HEK293 (cell line): Measurements from ENCODE around the gene JUND.

Experiments
- CTCF ChIA-PET: fragments of 350-600 bp; formaldehyde crosslinking; extraction: SDS; loops from one replicate; lab custom pipeline; 2021; ENCODE audit warnings: antibody characterized with exemption; lab: Yijun Ruan, JAX
- POLR2A ChIA-PET: fragments of 300-600 bp; formaldehyde crosslinking; extraction: SDS; loops from one replicate; lab custom pipeline; 2020; ENCODE audit warnings: antibody characterized with exemption, inconsistent platforms; lab: Yijun Ruan, JAX
- H3K27ac ChIP-seq: fragments of 200-500 bp; sonication (Bioruptor generic); 2 replicates; pipeline ENCODE4 v1.5.1; 2014; ENCODE audit warnings: low read depth, low read length, control low read depth, inconsistent platforms; ENCODE audit errors: extremely low read depth
- H3K36me3 ChIP-seq, 2 experiments: fragments of 200-500 bp in 1 of 2; sonication (Bioruptor generic) in 1 of 2; 1 replicate in 1 of 2; 2 replicates in 1 of 2; pipeline ENCODE4 v1.5.1; 2014 to 2017; ENCODE audit warnings: inconsistent platforms in 2 of 2, low read length in 2 of 2; ENCODE audit not compliant: control insufficient read depth in 2 of 2, insufficient read depth in 1 of 2
- H3K4me1 ChIP-seq: fragments of 200-500 bp; sonication (Bioruptor generic); 2 replicates; pipeline ENCODE4 v1.5.1; 2014; ENCODE audit warnings: mild to moderate bottlenecking, low read length, inconsistent platforms; ENCODE audit not compliant: control insufficient read depth, insufficient read depth
- H3K4me3 ChIP-seq: 2 replicates; pipeline ENCODE4 v1.5.1; 2011; ENCODE audit warnings: low read depth, mild to moderate bottlenecking, control low read depth, low read length, moderate library complexity
- H3K9me3 ChIP-seq: fragments of 200-500 bp; sonication (Bioruptor generic); 2 replicates; pipeline ENCODE4 v1.5.1; 2014; ENCODE audit warnings: low read depth, low read length, inconsistent platforms; ENCODE audit not compliant: control insufficient read depth, insufficient read depth
- AEBP2 ChIP-seq: fragments of 450-650 bp; formaldehyde crosslinking; IDR thresholded peaks from 2 replicates; pipeline ENCODE4 v1.5.1; 2016; ENCODE audit warnings: missing biosample characterization, missing genetic modification characterization, borderline replicate concordance
- GLIS2 ChIP-seq: fragments of 450-650 bp; formaldehyde crosslinking; IDR thresholded peaks from 2 replicates; pipeline ENCODE4 v1.5.1; 2016; ENCODE audit warnings: missing biosample characterization, missing genetic modification characterization
- MEIS1 ChIP-seq: sonication (generic); formaldehyde crosslinking; IDR thresholded peaks from 2 replicates; pipeline ENCODE4 v1.8.1; 2022; ENCODE audit warnings: missing genetic modification reagents, mild to moderate bottlenecking, borderline replicate concordance
- PRDM1 ChIP-seq: fragments of 450-650 bp; formaldehyde crosslinking; IDR thresholded peaks from 2 replicates; pipeline ENCODE4; 2016; ENCODE audit warnings: missing biosample characterization, missing genetic modification characterization
- PRDM10 ChIP-seq: fragments of 450-650 bp; formaldehyde crosslinking; IDR thresholded peaks from 2 replicates; pipeline ENCODE4 v1.5.1; 2016; ENCODE audit warnings: missing biosample characterization, missing genetic modification characterization
- SALL2 ChIP-seq: fragments of 450-650 bp; formaldehyde crosslinking; IDR thresholded peaks from 2 replicates; pipeline ENCODE4 v1.5.0; 2017; ENCODE audit warnings: missing biosample characterization, mild to moderate bottlenecking, missing genetic modification characterization, borderline replicate concordance
- SCRT2 ChIP-seq: fragments of 450-650 bp; formaldehyde crosslinking; IDR thresholded peaks from 2 replicates; pipeline ENCODE4 v1.5.1; 2016; ENCODE audit warnings: missing biosample characterization, missing genetic modification characterization
- SETDB1 ChIP-seq: IDR thresholded peaks from one replicate; pipeline ENCODE4 v1.6.1; 2017; ENCODE audit warnings: mild to moderate bottlenecking, low read length, moderate library complexity, mixed read lengths; ENCODE audit not compliant: insufficient read length
- WT1 ChIP-seq: fragments of 450-650 bp; formaldehyde crosslinking; IDR thresholded peaks from 2 replicates; pipeline ENCODE4 v1.5.1; 2016; ENCODE audit warnings: missing biosample characterization, missing genetic modification characterization
- ZBTB26 ChIP-seq: fragments of 450-650 bp; formaldehyde crosslinking; optimal IDR thresholded peaks from 2 replicates; pipeline ENCODE3; 2016; ENCODE audit warnings: missing biosample characterization, mild to moderate bottlenecking, missing genetic modification characterization
- ZFHX2 ChIP-seq: fragments of 450-650 bp; formaldehyde crosslinking; conservative IDR thresholded peaks from 2 replicates; pipeline ENCODE4 v1.5.1; 2016; ENCODE audit warnings: missing biosample characterization, missing genetic modification characterization
- ZFP37 ChIP-seq: fragments of 450-650 bp; formaldehyde crosslinking; IDR thresholded peaks from 2 replicates; pipeline ENCODE4 v1.5.1; 2016; ENCODE audit warnings: missing biosample characterization, missing genetic modification characterization
- ZNF10 ChIP-seq: fragments of 450-650 bp; formaldehyde crosslinking; IDR thresholded peaks from 2 replicates; pipeline ENCODE4 v1.5.1; 2017; ENCODE audit warnings: missing biosample characterization, missing genetic modification characterization
- ZNF2 ChIP-seq: fragments of 450-650 bp; formaldehyde crosslinking; IDR thresholded peaks from 2 replicates; pipeline ENCODE4 v1.5.1; 2016; ENCODE audit warnings: missing biosample characterization, missing genetic modification characterization
- ZNF426 ChIP-seq: fragments of 450-650 bp; formaldehyde crosslinking; IDR thresholded peaks from 2 replicates; pipeline ENCODE4 v1.5.1; 2017; ENCODE audit warnings: missing biosample characterization, missing genetic modification characterization, mild to moderate bottlenecking, inconsistent platforms, moderate library complexity
- ZNF585B ChIP-seq: fragments of 450-650 bp; formaldehyde crosslinking; IDR thresholded peaks from 2 replicates; pipeline ENCODE4 v1.5.1; 2016; ENCODE audit warnings: missing biosample characterization, missing genetic modification characterization
- ZNF623 ChIP-seq: fragments of 450-650 bp; formaldehyde crosslinking; IDR thresholded peaks from 2 replicates; pipeline ENCODE4 v1.5.1; 2016; ENCODE audit warnings: missing biosample characterization, missing genetic modification characterization
- ZNF707 ChIP-seq: fragments of 450-650 bp; formaldehyde crosslinking; IDR thresholded peaks from 2 replicates; pipeline ENCODE4 v1.5.1; 2016; ENCODE audit warnings: missing biosample characterization, missing genetic modification characterization
- ZNF776 ChIP-seq: fragments of 450-650 bp; formaldehyde crosslinking; IDR thresholded peaks from 2 replicates; pipeline ENCODE4 v1.5.0; 2017; ENCODE audit warnings: missing biosample characterization, missing genetic modification characterization, borderline replicate concordance

JUND gene

GRCh38 chr19:18295034-18295451 lies 13.6 kb upstream of the JUND start (continued):
- no peak for TF ChIP-seq SCRT2 (tag by site-specific recombination)
- TF ChIP-seq ZNF707, result peak; percentile 29; the same call in 1 of the 2 replicates
- 0 out of 2 replicates have a peak, but pooled peaks have one; percentile 18 for TF ChIP-seq AEBP2 (tag by site-specific recombination)
- peak; percentile 5 for TF ChIP-seq ZBTB26 (tag by site-specific recombination)
- 0 out of 2 replicates have a peak, but pooled peaks have one; percentile 30 for TF ChIP-seq ZNF2 (tag by site-specific recombination)
- TF ChIP-seq ZFHX2 (tag by site-specific recombination), result peak; percentile 90

- no peak overlapping the region for H3K27ac ChIP-seq
- no peak overlapping the region for H3K4me3 ChIP-seq
- CTCF ChIA-PET, result interaction anchor here (2.8 kb wide), 1 partner anchor 16 kb away, joined by 22 read pairs; no protein-coding TSS in a partner anchor
- no peaks in the 10 kb centered on the region for H3K9me3 ChIP-seq
- H3K4me1 ChIP-seq, result peaks cover 2% of the 10 kb centered on the region; the same call in 1 of the 2 replicates
- TF ChIP-seq PRDM10 (tag by site-specific recombination) (no peak), ZNF10 (tag by site-specific recombination) (peak; percentile 67), WT1 (no peak), GLIS2 (tag by site-specific recombination) (peak; percentile 24; the same call in 1 of the 2 replicates)
- POLR2A ChIA-PET, result interaction anchor here (3.6 kb wide), 1 partner anchor 13 kb away, joined by 184 read pairs; the partner anchor contains the start of gene JUND
- H3K36me3 ChIP-seq, result no peaks in the 10 kb centered on the region
These were observed 13.0 kb upstream of the JUND start for GRCh38 chr19:18294467-18294864.

GRCh38 chr19:18293642-18294466 lies 12.4 kb upstream of the JUND start:
- H3K4me3 ChIP-seq, result no peak overlapping the region
- H3K9me3 ChIP-seq, result no peaks in the 10 kb centered on the region
- POLR2A ChIA-PET, result interaction anchor here (1.3 to 3.6 kb wide), 5 partner anchors 11 to 35 kb away, joined by 5 to 184 read pairs (median 12); partner anchors contain the start of genes JUND and LSM4
- CTCF ChIA-PET, result interaction anchor here (0.6 to 2.8 kb wide), 3 partner anchors 15 to 95 kb away, joined by 3 to 22 read pairs (median 6); no protein-coding TSS in a partner anchor
- H3K27ac ChIP-seq, result no peak overlapping the region
- peaks cover 2% of the 10 kb centered on the region; the same call in 1 of the 2 replicates for H3K4me1 ChIP-seq
- no peaks in the 10 kb centered on the region for H3K36me3 ChIP-seq
- TF ChIP-seq PRDM10 (tag by site-specific recombination), result peak; percentile 36
- no peak for TF ChIP-seq MEIS1 (CRISPR knock-in tag)
- TF ChIP-seq ZNF426 (tag by site-specific recombination), result no peak
- no peak for TF ChIP-seq ZNF585B (tag by site-specific recombination)
- TF ChIP-seq PRDM1 (tag by site-specific recombination), result no peak
- TF ChIP-seq ZFP37, result no peak
- TF ChIP-seq ZNF623 (tag by site-specific recombination), result peak; percentile 99
- no peak for TF ChIP-seq ZNF776 (tag by site-specific recombination)
- TF ChIP-seq SETDB1, result no peak
- TF ChIP-seq GLIS2 (tag by site-specific recombination), result 0 out of 2 replicates have a peak, but pooled peaks have one; percentile 32
- TF ChIP-seq SALL2 (tag by site-specific recombination), result no peak
